Activated B cell treated with CpG ODN at 0.5 μM for 24 hours (primary cell): Measurements from ENCODE around the gene HOXA5. TPM values are rescaled to one million over a fixed set of nuclear protein-coding genes. Genes with fewer than 3 reads are reported as not detected.

ENCODE experiments used
- ATAC-seq: fragments of 200-7000 bp; cut with Tn5 transposase; one replicate; pipeline ENCODE4 v1.10.0; 2021; ENCODE audit warnings: low read depth, mild to moderate bottlenecking, moderate library complexity
- CTCF ChIA-PET: fragments of 350-600 bp; sonication (Branson Sonifier 250); formaldehyde crosslinking; loops from one replicate; lab custom pipeline; 2021; ENCODE audit warnings: antibody characterized with exemption; lab: Charles Lee
- POLR2A ChIA-PET: fragments of 350-600 bp; sonication (Branson Sonifier 250); formaldehyde crosslinking; loops from one replicate; lab custom pipeline; 2021; ENCODE audit warnings: antibody characterized with exemption; lab: Charles Lee
- DNase-seq: peaks from one replicate; pipeline ENCODE4 v3.0.0; 2022
- H3K27ac Mint-ChIP-seq: one replicate; pipeline ENCODE4 v1.8.0; 2020; ENCODE audit warnings: mixed read lengths
- H3K27me3 Mint-ChIP-seq: one replicate; pipeline ENCODE4 v1.8.0; 2021; ENCODE audit warnings: mixed read lengths
- H3K36me3 Mint-ChIP-seq: one replicate; pipeline ENCODE4 v1.8.0; 2021; ENCODE audit warnings: low read depth, mixed read lengths
- H3K4me1 Mint-ChIP-seq: one replicate; pipeline ENCODE4 v1.8.0; 2021; ENCODE audit warnings: mixed read lengths
- H3K4me3 Mint-ChIP-seq: one replicate; pipeline ENCODE4 v1.8.0; 2020; ENCODE audit warnings: mild to moderate bottlenecking, mixed read lengths
- H3K9me3 Mint-ChIP-seq: one replicate; pipeline ENCODE4 v1.8.0; 2020; ENCODE audit warnings: mixed read lengths
- CTCF ChIP-seq: fragments of 200-600 bp; IDR thresholded peaks from one replicate; pipeline ENCODE4 v1.8.0; 2022; ENCODE audit warnings: antibody characterized with exemption, mild to moderate bottlenecking
- intact Hi-C: fragments of 100-400 bp; cut with micrococcal nuclease; formaldehyde crosslinking; loops from one replicate; pipeline ENCODE4 v1.15.1; 2024
- total RNA-seq: library from RNA; stranded (reverse); gene quantifications from 2 replicates; pipeline ENCODE4 v1.2.3, GENCODE V29; 2022

Gene HOXA5
- total RNA-seq, 1 donor from 2014 or later: not detected

GRCh38 chr7:27099453-27100370, 43.8 kb downstream of the HOXA5 start:
- H3K4me3 Mint-ChIP-seq: no peak overlapping the region
- CTCF ChIA-PET: interaction anchor here (3.7 kb wide), 1 partner anchor 245 kb away, joined by 11 read pairs; no protein-coding TSS in a partner anchor
- POLR2A ChIA-PET: no interaction called here

GRCh38 chr7:27098578-27099451, 44.7 kb downstream of the HOXA5 start:
- Mint-ChIP-seq H3K27ac (no peak overlapping the region), H3K4me3 (peak overlapping the region; percentile 15), H3K36me3 (peaks cover 15% of the 10 kb centered on the region), H3K9me3 (no peaks in the 10 kb centered on the region), H3K4me1 (peaks cover 46% of the 10 kb centered on the region), H3K27me3 (peaks cover 70% of the 10 kb centered on the region)
- no peak for ATAC-seq
- CTCF ChIA-PET: interaction anchor here (3.7 kb wide), 1 partner anchor 244 kb away, joined by 11 read pairs; no protein-coding TSS in a partner anchor
- intact Hi-C loops: loop anchor here (5.0 kb wide), 8 partner anchors 63 to 1247 kb away; partner anchors contain the start of genes HIBADH, SNX10 and TAX1BP1
- TF ChIP-seq CTCF: no peak
- POLR2A ChIA-PET: no interaction called here
- no peak for DNase-seq

More at GRCh38 chr7:27099453-27100370, 43.8 kb downstream of the HOXA5 start:
- DNase-seq (no peak), ATAC-seq (no peak)
- no peaks in the 10 kb centered on the region for H3K9me3 Mint-ChIP-seq
- intact Hi-C loops: loop anchor here (5.0 kb wide), 8 partner anchors 63 to 1247 kb away; partner anchors contain the start of genes HIBADH, SNX10 and TAX1BP1
- TF ChIP-seq CTCF: no peak
- peaks cover 15% of the 10 kb centered on the region for H3K36me3 Mint-ChIP-seq
- H3K27me3 Mint-ChIP-seq: peaks cover 72% of the 10 kb centered on the region
- H3K27ac Mint-ChIP-seq: no peak overlapping the region
- peaks cover 44% of the 10 kb centered on the region for H3K4me1 Mint-ChIP-seq

- TF ChIP-seq CTCF: no peak
- Mint-ChIP-seq H3K4me3 (peak overlapping the region; percentile 94), H3K27me3 (peaks cover 66% of the 10 kb centered on the region), H3K36me3 (peaks cover 15% of the 10 kb centered on the region), H3K4me1 (peaks cover 45% of the 10 kb centered on the region), H3K27ac (no peak overlapping the region), H3K9me3 (no peaks in the 10 kb centered on the region)
- intact Hi-C loops: loop anchor here (2.0 to 5.0 kb wide), 13 partner anchors 33 to 1246 kb away; partner anchors contain the start of genes HIBADH, HOXA4, SNX10 and TAX1BP1
- no peak for DNase-seq
- CTCF ChIA-PET: interaction anchor here (3.7 kb wide), 1 partner anchor 243 kb away, joined by 11 read pairs; no protein-coding TSS in a partner anchor
- no peak for ATAC-seq
- POLR2A ChIA-PET: interaction anchor here (1.1 to 1.9 kb wide), 2 partner anchors 33 to 235 kb away, joined by 6 to 16 read pairs; partner anchors contain the start of gene HOXA4
Measured at GRCh38 chr7:27097686-27098577, 45.5 kb downstream of the HOXA5 start.

GRCh38 chr7:27096768-27097514, 46.5 kb downstream of the HOXA5 start:
- DNase-seq (no peak), ATAC-seq (no peak)
- Mint-ChIP-seq H3K4me3 (peak overlapping the region; percentile 94), H3K9me3 (no peaks in the 10 kb centered on the region), H3K27ac (no peak overlapping the region), H3K36me3 (peaks cover 15% of the 10 kb centered on the region), H3K4me1 (peaks cover 36% of the 10 kb centered on the region), H3K27me3 (peaks cover 58% of the 10 kb centered on the region)
- ChIA-PET POLR2A (interaction anchor here (1.1 to 1.9 kb wide), 2 partner anchors 34 to 234 kb away, joined by 6 to 16 read pairs; partner anchors contain the start of gene HOXA4), CTCF (interaction anchor here (3.7 kb wide), 1 partner anchor 242 kb away, joined by 11 read pairs; no protein-coding TSS in a partner anchor)
- intact Hi-C loops: loop anchor here (1.0 to 5.0 kb wide), 14 partner anchors 34 to 1245 kb away; partner anchors contain the start of genes HIBADH, HOXA4, SKAP2 and SNX10
- no peak for TF ChIP-seq CTCF
